Subcutaneous adipose tissue (tissue), 4 donors: ENCODE results near the gene CHRDL2. TPM values are rescaled to one million over a fixed set of nuclear protein-coding genes. Genes with fewer than 3 reads are reported as not detected.

Experiments used
- CTCF ChIP-seq: fragments of 450-650 bp; IDR thresholded peaks from one replicate; pipeline ENCODE4 v1.5.1; 2016; ENCODE audit warnings: low read depth, mild to moderate bottlenecking, control low read depth, antibody characterized with exemption, moderate library complexity
- total RNA-seq, 4 donors: library from RNA; depleted of rRNA; stranded (reverse); fragments of >200 nt; gene quantifications; one replicate each; pipeline ENCODE4 v1.1.0, GENCODE V29; 2016

CHRDL2 gene
- total RNA-seq, result not detected

DNA sequence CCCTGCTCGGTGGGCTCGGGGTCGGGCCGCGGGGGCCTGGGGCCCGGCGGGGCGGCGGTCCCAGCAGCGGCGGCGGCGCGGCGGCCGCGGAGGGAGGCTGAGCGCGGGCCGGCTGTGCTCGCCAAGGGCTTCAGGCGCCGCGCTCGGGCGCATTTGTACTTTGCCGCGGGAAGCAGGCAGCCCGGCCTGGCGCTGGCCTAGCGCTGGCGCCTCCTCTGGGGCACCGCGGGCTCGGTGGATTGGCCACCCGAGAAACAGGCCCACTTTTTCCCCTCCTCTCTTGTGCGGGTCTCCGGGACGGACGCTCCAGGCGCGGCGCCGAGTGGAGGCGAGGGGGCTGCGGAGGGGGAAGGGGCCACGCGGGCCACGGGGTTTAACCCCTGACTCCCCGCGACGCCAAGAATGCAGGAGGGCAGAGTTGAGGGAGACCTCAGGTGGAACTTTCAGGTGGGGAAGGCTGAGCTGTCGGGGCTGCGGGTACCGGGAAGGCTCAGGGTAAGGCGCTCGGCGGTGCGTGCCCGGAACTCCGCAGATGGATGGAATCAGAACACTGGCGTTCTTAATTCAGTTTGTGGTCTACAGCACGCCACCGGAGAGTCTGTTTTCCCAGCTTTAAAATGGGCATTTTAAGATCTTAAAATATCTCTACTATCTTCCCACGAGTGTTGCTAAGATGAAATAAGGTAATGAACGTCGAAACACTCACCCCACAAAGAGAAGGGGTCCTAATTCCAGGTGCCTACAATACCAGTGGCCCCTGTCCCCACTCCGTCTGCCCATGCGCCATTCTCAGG is at the start of gene CHRDL2:
TSS of gene CHRDL2 (minus strand) at position 126 of the 794 bp plus-strand sequence. CDS start 538 bp downstream, outside the sequence.
- TF ChIP-seq CTCF, result no peak

DNA sequence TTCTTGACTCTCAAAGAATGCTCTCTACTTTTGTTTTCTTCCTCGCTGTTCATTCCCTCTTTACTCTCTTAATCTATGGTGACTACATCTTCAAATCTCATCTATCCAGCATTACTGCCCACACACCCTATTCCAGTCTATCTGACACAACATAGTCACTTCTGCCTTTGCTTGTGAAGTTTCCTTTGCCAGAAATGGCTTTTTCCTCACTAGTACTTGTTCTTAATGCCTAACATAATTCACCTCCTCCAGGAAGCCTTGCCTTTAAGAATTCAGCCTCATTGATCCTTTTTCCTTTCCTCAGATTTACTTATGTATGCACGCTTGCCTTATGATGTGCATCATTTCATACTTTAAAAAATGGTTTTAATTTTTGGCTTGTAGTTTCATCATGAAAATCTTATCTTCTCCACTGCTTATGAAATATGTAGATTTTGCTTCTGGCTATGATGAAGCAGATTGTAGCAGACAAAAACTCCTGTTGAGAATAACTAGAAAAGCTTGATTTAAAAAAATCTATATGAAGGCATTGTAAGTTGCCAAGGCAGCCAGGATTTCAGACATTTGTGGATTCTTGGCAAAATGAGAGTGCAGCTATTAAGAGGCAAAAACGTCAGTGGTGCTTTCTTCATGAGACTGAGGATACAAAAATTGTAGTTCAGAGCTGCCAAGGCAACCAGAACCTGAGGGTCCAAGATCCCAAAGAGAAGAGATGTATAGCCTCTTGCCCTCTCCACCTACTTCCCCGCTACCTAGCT is 49.2 kb upstream of the CHRDL2 start:
- TF ChIP-seq CTCF, result no peak

DNA sequence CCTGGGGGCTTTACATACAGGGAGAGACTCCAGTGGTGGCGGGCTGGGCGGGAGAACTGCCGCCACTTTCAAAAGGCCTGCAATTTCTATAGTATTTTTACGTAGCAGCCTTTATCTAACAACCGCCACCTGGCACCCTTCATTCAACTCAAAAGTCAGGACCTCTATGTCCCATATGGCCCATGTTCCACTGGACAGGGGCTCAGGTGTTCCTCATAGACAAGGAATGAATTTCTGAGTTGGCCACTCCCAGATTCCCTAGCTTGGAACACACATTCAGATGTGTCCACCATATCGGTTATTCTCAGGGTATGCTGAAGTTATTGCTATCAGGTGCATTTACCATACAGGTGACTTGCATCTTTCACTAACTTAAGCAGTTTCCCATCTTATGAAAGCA is 47.4 kb upstream of the CHRDL2 start:
- TF ChIP-seq CTCF, result no peak

DNA sequence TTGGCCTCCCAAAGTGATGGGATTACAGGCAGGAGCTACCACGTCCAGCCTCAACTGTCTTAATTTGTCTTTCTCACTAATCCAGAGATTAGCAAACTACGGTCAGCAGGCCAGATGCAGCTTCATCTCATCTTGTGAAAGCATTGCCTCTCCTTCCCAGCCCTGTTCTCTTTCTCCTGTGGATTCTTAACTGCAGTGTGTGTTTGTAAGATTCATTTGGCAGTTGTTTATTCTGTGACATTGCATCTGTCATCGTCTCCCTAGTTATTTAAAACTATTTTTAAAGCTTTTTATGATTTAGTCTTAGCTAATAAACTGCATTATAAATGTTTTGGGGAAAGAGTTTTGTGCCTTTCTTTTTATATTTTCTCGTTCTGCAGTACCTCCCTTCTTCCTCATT is 46.7 kb upstream of the CHRDL2 start:
- TF ChIP-seq CTCF, result no peak

DNA sequence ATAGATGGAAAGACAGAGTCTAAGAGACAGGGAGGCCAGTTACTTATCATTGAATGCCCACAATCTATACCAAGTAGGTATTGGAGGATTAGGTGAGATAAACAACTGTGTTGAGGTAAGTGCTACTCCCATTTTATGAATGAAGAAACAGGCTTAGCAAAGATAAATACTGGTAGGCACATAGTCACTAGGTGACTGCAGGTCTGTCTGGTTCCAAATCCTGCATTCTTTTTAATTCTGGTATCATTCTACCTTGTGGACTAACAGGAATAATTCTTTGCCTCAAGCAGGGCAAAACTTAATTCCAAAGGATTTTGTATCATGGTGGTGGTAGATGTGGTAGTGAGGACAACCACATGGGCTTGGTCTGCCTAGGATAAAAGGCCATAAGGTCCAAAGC is 45.8 kb upstream of the CHRDL2 start:
- TF ChIP-seq CTCF, result no peak

- no peak for TF ChIP-seq CTCF
Observed at GRCh38 chr11:74776546-74776945, 45.3 kb upstream of the CHRDL2 start.

- TF ChIP-seq CTCF, result no peak
Observed at GRCh38 chr11:74775762-74776161, 44.5 kb upstream of the CHRDL2 start.
